Heart right ventricle (tissue), 16 donors: ENCODE results near the gene DESI2. TPM values are rescaled to one million over a fixed set of nuclear protein-coding genes. Genes with fewer than 3 reads are reported as not detected.

Experiments used
- ATAC-seq, 8 donors: fragments of 200-7000 bp; cut with Tn5 transposase; one replicate each; pipeline ENCODE4 v1.9.1; 2020; ENCODE audit warnings: mild to moderate bottlenecking in 8 of 8, moderate library complexity in 8 of 8, moderate number of reproducible peaks in 1 of 8
- DNase-seq, 2 donors: peaks; one replicate each; pipeline ENCODE4 v3.0.0-alpha.2; 2020
- H3K27ac ChIP-seq, 10 donors: fragments of 200-600 bp; sonication (generic) in 2 of 10; one replicate each; pipeline versions ENCODE4 v1.5.0 to v1.8.0; 2020 to 2022; ENCODE audit warnings: mild to moderate bottlenecking in 3 of 10
- H3K27me3 ChIP-seq, 7 donors: fragments of 200-600 bp; one replicate each; pipeline ENCODE4 v1.8.0; 2021 to 2022; ENCODE audit warnings: mild to moderate bottlenecking in 2 of 7
- H3K36me3 ChIP-seq, 9 donors: fragments of 200-600 bp; sonication (generic) in 1 of 9; one replicate each; pipeline versions ENCODE4 v1.5.0 to v1.8.0; 2020 to 2022; ENCODE audit warnings: mild to moderate bottlenecking in 2 of 9
- H3K4me1 ChIP-seq, 9 donors: fragments of 200-600 bp; sonication (generic) in 1 of 9; one replicate each; pipeline versions ENCODE4 v1.5.0 to v1.8.0; 2020 to 2022; ENCODE audit warnings: mild to moderate bottlenecking in 4 of 9
- H3K4me3 ChIP-seq, 10 donors: fragments of 200-600 bp; sonication (generic) in 2 of 10; one replicate each; pipeline versions ENCODE4 v1.5.0 to v1.8.0; 2020 to 2022; ENCODE audit warnings: mild to moderate bottlenecking in 7 of 10, moderate library complexity in 2 of 10
- H3K9me3 ChIP-seq, 11 donors: fragments of 200-600 bp in 10 of 11; sonication (generic) in 2 of 11; one replicate each; pipeline versions ENCODE4 v1.5.0 to v1.8.0; 2013 to 2022; ENCODE audit warnings: mild to moderate bottlenecking in 2 of 11, control low read depth in 1 of 11, moderate library complexity in 1 of 11
- CTCF ChIP-seq, 9 donors: fragments of 200-600 bp; sonication (generic) in 2 of 9; IDR thresholded peaks; one replicate each; pipeline versions ENCODE4 v1.5.0 to v1.8.0; 2021 to 2022; ENCODE audit warnings: antibody characterized with exemption in 9 of 9, mild to moderate bottlenecking in 5 of 9, moderate library complexity in 1 of 9
- WGBS, 2 donors: extraction: QIAGEN DNeasy Blood & Tissue Kit; methylation state at CpG; one replicate each; pipeline ENCODE4 v1.1.7; 2013; ENCODE audit warnings: inconsistent platforms in 1 of 2; 5-methylcytosine and 5-hydroxymethylcytosine counted together
- intact Hi-C, 10 donors: fragments of 100-400 bp; cut with DNase I; formaldehyde crosslinking; loops; one replicate each; pipeline versions ENCODE4 v1.11.1 to v1.14.2; 2022
- polyA plus RNA-seq, 2 donors: library from polyadenylated mRNA; stranded (reverse); fragments of 200-250 nt; gene quantifications; one replicate each; pipeline ENCODE4 v1.2.3, GENCODE V29; 2013
- total RNA-seq, 10 donors: library from RNA; stranded (reverse); fragmentation: NEBNext Ultra II Directional in 3 of 10; extraction: Animal tissue kit (Norgen Biotek cat#: 25700) in 3 of 10; gene quantifications; one replicate each; pipeline versions ENCODE4 v1.2.1 to v1.2.4, GENCODE V29; 2021 to 2023
- donor health status: Arrhythmogenic right ventricular cardiomyopathy.
- donor health status: ischemic (EF 13 %, LVEDD 7.1; RV severe dilation, severe dysfunction).
- donor health status: healthy with polysubstance abuse.
- donor health status: DM: no; HTN: yes; CAD: no.
- donor health status: DM: no; HTN: no; CAD: no.
- donor health status: ischemic (EF 25% LVEDD 6.9; RV normal size, moderate dysfunction).
- donor health status: ischemic (EF 25% LVEDD 5.7; RV mildly dilated, moderate dysfunction).
- donor health status: healthy.
- donor health status: DM: yes; HTN: yes; CAD: no.
- donor health status: Ischemic cardiomyopathy.
- donor health status: ischemic (EF 35%, LVEDD 5.7; RV mildly dilated, moderate dysfunction).
- donor health status: nonischemic (EF 11% LVEDD 7.7; RV severe dilation, severe dysfunction).
- donor health status: DM: yes; HTN: yes; CAD: no.
- donor health status: PGD.
- donor health status: ischemic (EF 29% LVEDD 5.4; RV normal size, mild dysfunction).
- donor health status: nonischemic (EF 23%, LVEDD 6.1; RV moderate dilation, normal function).

Gene DESI2
- total and polyA plus RNA-seq, 12 donors: 11.7 to 24.0 (median 20.5) TPM

- no peak overlapping the region for H3K27ac ChIP-seq
- ATAC-seq (no peak), DNase-seq (no peak)
- no peaks in the 10 kb centered on the region for H3K27me3 ChIP-seq
- 98 to 100% methylated on average over 3 of the region's 3 CpGs for WGBS, 2 donors
- peaks cover 0 to 10% (median 0%) of the 10 kb centered on the region in 9 donors for H3K4me1 ChIP-seq
- H3K36me3 ChIP-seq: peaks cover 0 to 76% (median 19%) of the 10 kb centered on the region in 9 donors
- H3K9me3 ChIP-seq: peaks cover 0 to 14% (median 2%) of the 10 kb centered on the region in 11 donors
- intact Hi-C loops: no loop called here
- no peak for TF ChIP-seq CTCF (IDR thresholded peaks at IDR 0.05)
- no peak overlapping the region for H3K4me3 ChIP-seq
Measured at GRCh38 chr1:244702620-244703019, 49.7 kb downstream of the DESI2 start.

- peaks cover 0 to 10% (median 0%) of the 10 kb centered on the region in 9 donors for H3K4me1 ChIP-seq
- H3K27ac ChIP-seq: no peak overlapping the region
- intact Hi-C loops: no loop called here
Measured at GRCh38 chr1:244704107-244704506, 51.2 kb downstream of the DESI2 start.

GRCh38 chr1:244705261-244706234, 52.6 kb downstream of the DESI2 start:
- DNase-seq (no peak), ATAC-seq (peak in 5 of 8 donors; percentile 39 to 74 (median 63))
- no peaks in the 10 kb centered on the region for H3K27me3 ChIP-seq
- 61 to 64% methylated on average over 17 of the region's 17 CpGs for WGBS, 2 donors
- H3K9me3 ChIP-seq: peaks cover 0 to 7% (median 2%) of the 10 kb centered on the region in 11 donors
- peaks cover 0 to 54% (median 10%) of the 10 kb centered on the region in 9 donors for H3K36me3 ChIP-seq
- no peak for TF ChIP-seq CTCF (IDR thresholded peaks at IDR 0.05)
- H3K27ac ChIP-seq: peak overlapping the region in 3 of 10 donors; percentile 11 to 17 (median 15)
- H3K4me3 ChIP-seq: no peak overlapping the region
- H3K4me1 ChIP-seq: peaks cover 0 to 20% (median 8%) of the 10 kb centered on the region in 9 donors
- intact Hi-C loops: no loop called here

More at GRCh38 chr1:244704107-244704506, 51.2 kb downstream of the DESI2 start:
- peaks cover 0 to 69% (median 19%) of the 10 kb centered on the region in 9 donors for H3K36me3 ChIP-seq
- peaks cover 0 to 14% (median 2%) of the 10 kb centered on the region in 11 donors for H3K9me3 ChIP-seq
- WGBS, 2 donors: 82 to 99% methylated on average over 3 of the region's 3 CpGs
- no peak overlapping the region for H3K4me3 ChIP-seq
- ATAC-seq (no peak), DNase-seq (no peak)
- no peaks in the 10 kb centered on the region for H3K27me3 ChIP-seq
- TF ChIP-seq CTCF (IDR thresholded peaks at IDR 0.05): no peak

- Histone ChIP-seq H3K27ac (no peak overlapping the region), H3K4me1 (peaks cover 0 to 23% (median 10%) of the 10 kb centered on the region in 9 donors), H3K27me3 (no peaks in the 10 kb centered on the region), H3K4me3 (no peak overlapping the region), H3K9me3 (no peaks in the 10 kb centered on the region), H3K36me3 (peaks cover 0 to 39% (median 0%) of the 10 kb centered on the region in 9 donors)
- DNase-seq (no peak), ATAC-seq (no peak)
- 92 to 93% methylated on average over 8 of the region's 8 CpGs for WGBS, 2 donors
- no peak for TF ChIP-seq CTCF (IDR thresholded peaks at IDR 0.05)
- intact Hi-C loops: no loop called here
Measured at GRCh38 chr1:244709076-244709475, 56.1 kb downstream of the DESI2 start.
